C4-2B (cell line): Measurements from ENCODE around the gene ZSCAN1.
"Not testable (repeated sequence)": the region's sequence is repeated elsewhere in the genome, so short reads cannot be mapped to it uniquely, and the experiment has no call there.

Source experiments
- H3K27ac ChIP-seq: fragments of 450-650 bp; 2 replicates; pipeline ENCODE4 v1.5.1; 2017
- ZFX ChIP-seq: fragments of 450-650 bp; IDR thresholded peaks from 2 replicates; pipeline ENCODE4 v1.6.1; 2017
- TF ChIP-seq, protein P1 (sequence below): fragments of 450-650 bp; conservative IDR thresholded peaks from 2 replicates; pipeline ENCODE4 v1.5.1; 2017; ENCODE audit warnings: mild to moderate bottlenecking

The ZSCAN1 gene

DNA sequence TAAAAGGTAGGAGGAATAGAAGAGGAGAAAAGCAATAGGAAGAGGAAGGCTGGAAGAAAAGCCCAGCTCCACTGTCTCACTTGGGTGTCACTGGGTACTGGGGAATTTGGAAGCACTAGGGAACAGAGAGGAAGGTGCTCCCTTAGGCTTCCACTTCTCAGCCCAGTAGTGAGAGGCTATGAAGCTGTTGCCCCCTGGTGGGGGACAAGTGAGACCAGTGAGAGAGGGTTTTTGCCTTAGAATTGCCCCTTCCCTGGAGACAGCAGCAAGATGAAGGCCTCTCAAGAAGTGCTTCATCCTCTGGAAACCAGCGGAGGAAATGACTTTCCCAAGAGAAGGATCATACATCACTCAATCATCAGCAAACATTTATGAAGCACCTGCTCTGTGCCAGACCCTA lies 26.5 kb upstream of the ZSCAN1 start:
- H3K27ac ChIP-seq, result no peak overlapping the region
- TF ChIP-seq, protein P1, sequence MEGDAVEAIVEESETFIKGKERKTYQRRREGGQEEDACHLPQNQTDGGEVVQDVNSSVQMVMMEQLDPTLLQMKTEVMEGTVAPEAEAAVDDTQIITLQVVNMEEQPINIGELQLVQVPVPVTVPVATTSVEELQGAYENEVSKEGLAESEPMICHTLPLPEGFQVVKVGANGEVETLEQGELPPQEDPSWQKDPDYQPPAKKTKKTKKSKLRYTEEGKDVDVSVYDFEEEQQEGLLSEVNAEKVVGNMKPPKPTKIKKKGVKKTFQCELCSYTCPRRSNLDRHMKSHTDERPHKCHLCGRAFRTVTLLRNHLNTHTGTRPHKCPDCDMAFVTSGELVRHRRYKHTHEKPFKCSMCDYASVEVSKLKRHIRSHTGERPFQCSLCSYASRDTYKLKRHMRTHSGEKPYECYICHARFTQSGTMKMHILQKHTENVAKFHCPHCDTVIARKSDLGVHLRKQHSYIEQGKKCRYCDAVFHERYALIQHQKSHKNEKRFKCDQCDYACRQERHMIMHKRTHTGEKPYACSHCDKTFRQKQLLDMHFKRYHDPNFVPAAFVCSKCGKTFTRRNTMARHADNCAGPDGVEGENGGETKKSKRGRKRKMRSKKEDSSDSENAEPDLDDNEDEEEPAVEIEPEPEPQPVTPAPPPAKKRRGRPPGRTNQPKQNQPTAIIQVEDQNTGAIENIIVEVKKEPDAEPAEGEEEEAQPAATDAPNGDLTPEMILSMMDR, result no peak
- no peak for TF ChIP-seq ZFX

DNA sequence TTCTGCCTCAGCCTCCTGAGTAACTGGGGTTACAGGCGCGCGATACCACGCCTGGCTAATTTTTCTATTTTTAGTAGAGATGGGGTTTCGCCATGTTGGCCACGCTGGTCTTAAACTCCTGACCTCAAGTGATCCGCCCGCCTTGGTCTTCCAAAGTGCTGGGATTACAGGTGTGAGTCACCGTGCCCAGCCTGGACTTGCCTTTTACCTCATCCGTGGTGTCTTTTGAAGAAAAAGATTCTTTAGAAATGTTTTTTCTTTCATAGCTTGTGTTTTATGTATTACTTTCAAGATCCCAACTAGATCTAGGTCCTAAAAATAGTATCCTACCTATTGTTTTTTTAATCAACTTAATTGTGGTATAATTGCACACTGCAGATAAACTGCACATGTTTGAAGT lies 24.9 kb upstream of the ZSCAN1 start:
- not testable (repeated sequence) for H3K27ac ChIP-seq

DNA sequence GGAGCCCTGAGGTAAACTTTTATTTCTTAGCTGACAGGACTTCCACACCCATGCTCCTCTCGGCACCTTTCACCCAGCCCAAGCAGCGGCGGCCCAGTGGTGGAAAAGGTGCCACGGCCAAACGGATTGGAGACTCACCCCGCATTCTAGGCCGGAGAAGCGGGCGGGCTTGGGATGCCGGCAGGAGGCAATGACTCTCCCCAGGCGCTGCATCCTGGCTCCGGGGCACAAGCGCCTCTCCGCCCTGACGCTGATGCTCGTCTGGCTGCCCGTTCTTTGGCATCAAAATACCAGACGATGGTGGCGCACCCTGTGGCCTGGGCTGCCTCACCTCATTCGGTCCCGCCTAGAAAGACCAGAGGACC lies 24.5 kb upstream of the ZSCAN1 start:
- TF ChIP-seq, protein P1, result no peak
- TF ChIP-seq ZFX, result no peak
- no peak overlapping the region for H3K27ac ChIP-seq

DNA sequence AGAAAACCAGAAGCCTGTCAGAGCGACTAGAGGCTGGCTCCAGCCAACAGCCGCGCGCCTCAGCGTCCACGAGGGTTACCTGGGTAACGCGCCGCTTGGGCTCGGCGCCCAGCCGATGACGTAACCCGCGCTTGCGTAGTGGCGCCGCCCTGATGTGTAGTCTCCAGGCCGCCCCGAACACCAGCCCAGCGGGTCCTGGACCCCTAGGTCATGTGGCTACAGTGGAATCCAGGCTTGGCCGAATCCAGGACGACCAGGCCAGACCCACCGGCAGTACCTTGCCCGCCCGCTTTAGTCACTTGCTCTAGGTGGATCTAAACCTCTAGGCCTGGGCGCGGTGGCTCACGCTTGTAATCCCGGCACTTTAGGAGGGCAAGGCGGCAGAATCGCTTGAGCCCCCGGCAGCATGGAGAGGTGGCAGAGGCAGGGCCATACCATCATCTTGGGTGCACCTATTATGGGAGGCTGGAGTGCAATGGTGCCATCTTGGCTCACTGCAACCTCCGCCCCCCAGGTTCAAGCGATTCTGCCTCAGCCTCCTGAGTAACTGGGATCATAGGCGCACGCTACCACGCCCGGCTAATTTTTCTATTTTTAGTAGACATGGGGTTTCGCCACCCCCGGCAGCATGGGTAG lies 24.0 kb upstream of the ZSCAN1 start:
- no peak overlapping the region for H3K27ac ChIP-seq
- TF ChIP-seq ZFX, result no peak
- TF ChIP-seq, protein P1, result no peak

DNA sequence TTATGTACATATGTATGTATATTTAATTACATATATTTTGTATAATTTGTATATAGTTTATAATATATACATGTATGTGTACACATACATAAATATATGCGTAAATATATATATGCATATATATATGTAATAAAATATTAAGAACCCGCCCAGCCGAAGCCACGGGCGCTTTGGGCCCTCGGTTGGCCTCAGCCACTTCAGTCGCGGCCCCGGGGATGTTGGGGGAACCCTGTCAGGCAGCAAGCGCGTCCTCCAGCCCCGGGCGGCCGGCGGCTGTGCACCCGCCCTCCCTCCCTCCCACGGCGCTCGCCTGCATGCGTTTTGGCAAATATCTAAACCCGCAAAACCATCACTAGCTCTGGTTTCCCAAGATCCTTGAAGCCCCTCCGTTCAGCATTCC lies 23.3 kb upstream of the ZSCAN1 start:
- H3K27ac ChIP-seq, result no peak overlapping the region
- TF ChIP-seq, protein P1, result no peak
- no peak for TF ChIP-seq ZFX

DNA sequence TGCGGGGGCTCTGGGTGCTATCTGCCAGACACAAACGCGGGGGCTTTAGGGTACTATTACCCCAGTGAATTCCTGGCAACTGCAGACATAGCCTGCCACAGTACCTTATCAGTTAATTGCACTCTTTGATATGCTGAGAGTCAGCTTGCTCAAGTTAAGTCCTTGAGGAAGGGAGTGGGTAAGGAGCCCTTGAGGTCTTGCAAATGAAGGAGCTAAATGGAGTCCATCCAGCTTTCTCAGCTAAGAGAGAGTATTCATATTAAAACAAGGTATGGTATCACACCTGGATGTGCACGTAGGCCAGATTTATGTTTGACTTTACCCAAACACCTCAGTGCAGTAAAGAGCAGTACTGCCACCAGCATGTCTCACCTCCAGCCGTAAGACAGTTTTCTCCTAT lies 19.7 kb upstream of the ZSCAN1 start:
- TF ChIP-seq, protein P1, result no peak
- no peak for TF ChIP-seq ZFX

DNA sequence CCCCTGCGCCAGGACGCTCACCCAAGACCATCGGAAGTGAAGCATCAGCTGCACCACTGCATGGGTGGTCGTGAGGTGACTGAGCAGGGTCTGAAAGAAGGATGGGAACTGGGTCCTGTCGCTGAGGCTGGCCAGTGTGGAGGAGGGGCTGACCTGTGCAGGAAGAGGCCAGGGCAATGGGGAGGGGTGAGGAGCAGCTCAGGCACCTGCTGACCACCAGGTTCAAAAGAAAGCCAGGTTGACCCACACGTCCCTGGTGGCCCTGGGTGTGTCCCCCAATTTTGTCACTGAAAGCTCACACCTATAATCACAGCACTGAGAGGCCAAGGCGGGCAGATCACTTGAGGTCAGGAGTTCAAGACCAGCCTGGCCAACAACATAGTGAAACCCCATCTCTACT lies 13.7 kb upstream of the ZSCAN1 start:
- no peak for TF ChIP-seq ZFX
- TF ChIP-seq, protein P1, result no peak
- H3K27ac ChIP-seq, result no peak overlapping the region

More for the DNA sequence above, 19.7 kb upstream of the ZSCAN1 start:
- no peak overlapping the region for H3K27ac ChIP-seq

DNA sequence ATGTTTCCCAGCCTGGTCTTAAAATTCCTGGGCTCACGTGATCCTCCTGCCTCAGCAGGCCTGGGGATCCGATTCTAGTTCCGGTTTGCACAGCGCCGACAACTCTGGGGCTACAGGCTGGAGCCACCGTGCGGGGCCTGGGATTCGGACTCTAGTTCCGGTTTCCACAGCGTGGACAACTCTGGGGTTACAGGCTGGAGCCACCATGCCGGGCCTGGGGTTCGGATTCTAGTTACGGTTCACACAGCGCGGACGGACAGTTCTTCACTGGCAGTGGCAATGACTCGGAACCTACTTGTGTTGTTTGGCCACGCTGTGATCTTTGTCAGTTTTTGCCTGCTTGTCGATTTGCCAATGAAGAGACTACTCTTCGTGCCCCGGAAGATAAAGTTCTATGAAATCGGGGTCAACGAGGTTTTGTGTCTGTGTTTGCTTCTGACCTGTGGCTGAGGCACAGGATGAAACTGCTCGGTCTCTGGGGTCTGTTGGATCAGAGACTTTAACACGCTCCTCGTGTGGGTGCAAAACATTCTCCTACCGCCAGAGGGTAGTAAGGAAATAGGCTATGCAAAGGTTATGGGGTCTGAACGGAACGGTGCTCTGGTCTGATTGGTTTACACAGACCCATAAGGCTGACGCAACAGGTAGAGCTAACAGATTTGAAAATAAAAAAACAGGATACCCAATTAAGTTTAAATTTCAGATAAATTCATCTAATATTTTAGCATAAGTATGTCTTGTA lies 12.1 kb upstream of the ZSCAN1 start:
- no peak overlapping the region for H3K27ac ChIP-seq
- TF ChIP-seq ZFX, result no peak
- TF ChIP-seq, protein P1, result peak; percentile 68
